Breast epithelium (tissue), 3 donors: ENCODE results near the gene PSMD1.

ENCODE experiments used
- CTCF ChIP-seq, 3 donors: fragments of 450-650 bp; IDR thresholded peaks; one replicate each; pipeline ENCODE4 v1.5.1; 2016 to 2017; ENCODE audit warnings: antibody characterized with exemption in 3 of 3, mild to moderate bottlenecking in 3 of 3, moderate library complexity in 3 of 3
- POLR2A ChIP-seq: fragments of 450-650 bp; IDR thresholded peaks from one replicate; pipeline ENCODE4 v1.6.1; 2016; ENCODE audit warnings: antibody characterized with exemption, mild to moderate bottlenecking, moderate library complexity

- TF ChIP-seq POLR2A (no peak), CTCF (IDR thresholded peaks at IDR 0.05) (no peak)
Observed at GRCh38 chr2:231152800-231153557, 96.3 kb downstream of the PSMD1 start.
